Right cardiac atrium (tissue), 5 donors: ENCODE data around the gene ZNG1B. TPM values are rescaled to one million over a fixed set of nuclear protein-coding genes. Genes with fewer than 3 reads are reported as not detected.
"Not testable (repeated sequence)": the region's sequence is repeated elsewhere in the genome, so short reads cannot be mapped to it uniquely, and the experiment has no call there.

Experiments used
- ATAC-seq, 2 donors: fragments of 200-7000 bp; cut with Tn5 transposase; one replicate each; pipeline versions ENCODE4 v1.8.0 to v1.9.1; 2020; ENCODE audit warnings: moderate library complexity in 2 of 2, mild to moderate bottlenecking in 1 of 2
- DNase-seq, 3 donors: peaks; one replicate each; pipeline ENCODE4 v3.0.0-alpha.2; 2020
- H3K27ac ChIP-seq: one replicate; pipeline ENCODE4 v1.5.1; 2013; ENCODE audit warnings: mild to moderate bottlenecking, low read length, control low read depth, moderate library complexity
- H3K27me3 ChIP-seq: one replicate; pipeline ENCODE4 v1.6.1; 2013; ENCODE audit not compliant: control insufficient read depth, insufficient read depth
- H3K4me1 ChIP-seq: one replicate; pipeline ENCODE4 v1.6.1; 2013; ENCODE audit warnings: low read length; ENCODE audit not compliant: control insufficient read depth, insufficient read depth
- H3K4me3 ChIP-seq: one replicate; pipeline ENCODE4 v1.5.1; 2013; ENCODE audit warnings: low read length, control low read depth
- H3K9me3 ChIP-seq: one replicate; pipeline ENCODE4 v1.6.1; 2013; ENCODE audit warnings: low read length; ENCODE audit not compliant: control insufficient read depth
- WGBS: extraction: QIAGEN DNeasy Blood & Tissue Kit; methylation state at CpG from one replicate; pipeline ENCODE4 v1.1.7; 2013; 5-methylcytosine and 5-hydroxymethylcytosine counted together
- intact Hi-C, 4 donors: fragments of 100-400 bp; cut with DNase I; formaldehyde crosslinking; loops; one replicate each; pipeline versions ENCODE4 v1.11.0 to v1.14.0; 2022 to 2023
- long read RNA-seq, 4 donors: library from polyadenylated mRNA; unstranded; transcript quantifications; one replicate each; pipeline ENCODE4 v2.0.0, GENCODE V29; 2020 to 2021
- polyA plus RNA-seq: library from polyadenylated mRNA; stranded (reverse); fragments of 200-250 nt; gene quantifications from one replicate; pipeline ENCODE4 v1.2.3, GENCODE V29; 2013
- total RNA-seq, 4 donors: library from RNA; stranded (reverse); fragmentation: NEBNext Ultra II Directional; extraction: Animal tissue kit (Norgen Biotek cat#: 25700); gene quantifications; one replicate each; pipeline ENCODE4 v1.2.1, GENCODE V29; 2021
- donor health status: healthy with polysubstance abuse.
- donor health status: DM: no; HTN: yes; CAD: no.
- donor health status: DM: no; HTN: no; CAD: no.
- donor health status: DM: no; HTN: yes; CAD: no; lungs with severe emphysema.
- donor health status: DM: yes; HTN: yes; CAD: no.

ZNG1B gene
- total RNA-seq: 10 to 100 TPM; 26.1 to 29.1 (median 26.7) TPM
- 24.0 TPM for polyA plus RNA-seq
- long read RNA-seq, donor 1, transcript CBWD2-202 (16 exons, 1,740 nt): minor isoform, 5 of 101 reads
- long read RNA-seq, donor 1, transcript CBWD2-201 (15 exons, 1,812 nt): major isoform, 85 of 101 reads
- long read RNA-seq, donor 1, partial matches to known transcripts: 0 of 101 reads
- long read RNA-seq, donor 1, other reads (novel, unspliced or antisense): 7 of 101 reads
- long read RNA-seq, donor 2, transcript CBWD2-201 (15 exons, 1,812 nt): major isoform, 25 of 33 reads
- long read RNA-seq, donor 2, partial matches to known transcripts: 0 of 33 reads
- long read RNA-seq, donor 2, other reads (novel, unspliced or antisense): 7 of 33 reads
- long read RNA-seq, donor 3, transcript CBWD2-202 (16 exons, 1,740 nt): minor isoform, 13 of 266 reads
- long read RNA-seq, donor 3, transcript CBWD2-201 (15 exons, 1,812 nt): major isoform, 219 of 266 reads
- long read RNA-seq, donor 3, transcript CBWD2-203 (14 exons, 1,665 nt): minor isoform, 5 of 266 reads
- long read RNA-seq, donor 3, partial matches to known transcripts: 4 of 266 reads
- long read RNA-seq, donor 3, other reads (novel, unspliced or antisense): 24 of 266 reads
- long read RNA-seq, donor 4, transcript CBWD2-201 (15 exons, 1,812 nt): major isoform, 43 of 47 reads
- long read RNA-seq, donor 4, partial matches to known transcripts: 1 of 47 reads
- long read RNA-seq, donor 4, other reads (novel, unspliced or antisense): 1 of 47 reads

- H3K9me3 ChIP-seq, H3K27me3 ChIP-seq, H3K4me1 ChIP-seq, intact Hi-C loops, ATAC-seq: not testable (repeated sequence)
- DNase-seq: peak; percentile 66 to 88 (median 88)
- peak within 1 kb of the TSS; percentile 52 for H3K4me3 ChIP-seq
- under 1% methylated on average over 38 of the region's 56 CpGs for WGBS
- H3K27ac ChIP-seq: peak within 1 kb of the TSS; percentile 6
These were observed at the start of gene ZNG1B for GRCh38 chr2:113437508-113438465. ZNG1B (plus strand) TSS chr2:113437691; CDS start chr2:113437869, 178 bp downstream.

- no peaks in the 10 kb centered on the region for H3K4me1 ChIP-seq
- 16% methylated on average over 11 of the region's 11 CpGs for WGBS
- ATAC-seq (peak; percentile 60 to 76), DNase-seq (peak in 1 of 3 donors; percentile 29)
- no peaks in the 10 kb centered on the region for H3K27me3 ChIP-seq
- no peak overlapping the region for H3K4me3 ChIP-seq
- H3K9me3 ChIP-seq: no peaks in the 10 kb centered on the region
- intact Hi-C loops: no loop called here
- no peak overlapping the region for H3K27ac ChIP-seq
These were observed 47.2 kb upstream of the ZNG1B start for GRCh38 chr2:113390124-113390849.

- intact Hi-C loops: no loop called here
- Histone ChIP-seq H3K9me3 (no peaks in the 10 kb centered on the region), H3K4me3 (no peak overlapping the region), H3K27ac (no peak overlapping the region), H3K27me3 (no peaks in the 10 kb centered on the region), H3K4me1 (no peaks in the 10 kb centered on the region)
- WGBS: 88% methylated on average over 6 of the region's 6 CpGs
- no peak for DNase-seq
- no peak for ATAC-seq
These were observed 46.4 kb upstream of the ZNG1B start for GRCh38 chr2:113391073-113391472.

- intact Hi-C loops: no loop called here
- H3K27me3 ChIP-seq: no peaks in the 10 kb centered on the region
- DNase-seq (no peak), ATAC-seq (no peak)
- no peaks in the 10 kb centered on the region for H3K4me1 ChIP-seq
- H3K9me3 ChIP-seq: no peaks in the 10 kb centered on the region
- no peak overlapping the region for H3K27ac ChIP-seq
- H3K4me3 ChIP-seq: no peak overlapping the region
- WGBS: 47% methylated on average over 5 of the region's 5 CpGs
These were observed 31.4 kb upstream of the ZNG1B start for GRCh38 chr2:113406114-113406513.

GRCh38 chr2:113407446-113408099, 29.9 kb upstream of the ZNG1B start:
- intact Hi-C loops: no loop called here
- Histone ChIP-seq H3K27me3 (no peaks in the 10 kb centered on the region), H3K27ac (no peak overlapping the region), H3K9me3 (no peaks in the 10 kb centered on the region), H3K4me3 (no peak overlapping the region), H3K4me1 (no peaks in the 10 kb centered on the region)
- DNase-seq (no peak), ATAC-seq (no peak)
- WGBS: 65% methylated on average over 3 of the region's 3 CpGs

- H3K4me3 ChIP-seq, intact Hi-C loops, ATAC-seq, H3K27me3 ChIP-seq, H3K27ac ChIP-seq, H3K9me3 ChIP-seq, DNase-seq, H3K4me1 ChIP-seq: not testable (repeated sequence)
- 90% methylated on average over 1 of the region's 3 CpGs for WGBS
These were observed 25.7 kb upstream of the ZNG1B start for GRCh38 chr2:113411725-113412352.

- WGBS: 66% methylated on average over 5 of the region's 5 CpGs
- H3K27ac ChIP-seq, intact Hi-C loops: not testable (repeated sequence)
These were observed 24.7 kb upstream of the ZNG1B start for GRCh38 chr2:113412774-113413173.

GRCh38 chr2:113431773-113432172, 5.7 kb upstream of the ZNG1B start:
- H3K4me1 ChIP-seq, H3K27me3 ChIP-seq, intact Hi-C loops, H3K27ac ChIP-seq, H3K4me3 ChIP-seq, ATAC-seq, H3K9me3 ChIP-seq, DNase-seq: not testable (repeated sequence)
- 0% methylated on average over 1 of the region's 1 CpG for WGBS

More at GRCh38 chr2:113412774-113413173, 24.7 kb upstream of the ZNG1B start:
- ATAC-seq, DNase-seq, H3K4me3 ChIP-seq, H3K9me3 ChIP-seq, H3K4me1 ChIP-seq, H3K27me3 ChIP-seq: not testable (repeated sequence)

- H3K27me3 ChIP-seq, H3K4me1 ChIP-seq, ATAC-seq, H3K27ac ChIP-seq, H3K4me3 ChIP-seq, H3K9me3 ChIP-seq, intact Hi-C loops, DNase-seq: not testable (repeated sequence)
These were observed 4.0 kb upstream of the ZNG1B start for GRCh38 chr2:113433468-113433867.
